Purkinje cell (primary cell): ENCODE results near the gene NEURL2. TPM values are rescaled to one million over a fixed set of nuclear protein-coding genes. Genes with fewer than 3 reads are reported as not detected.

Experiments
- polyA plus RNA-seq: library from polyadenylated mRNA; unstranded; fragments of >200 nt; fragmentation: Nextera tagmentation; gene quantifications from 2 replicates; pipeline ENCODE4 v1.2.1, GENCODE V29; 2014

The NEURL2 gene, protein sequence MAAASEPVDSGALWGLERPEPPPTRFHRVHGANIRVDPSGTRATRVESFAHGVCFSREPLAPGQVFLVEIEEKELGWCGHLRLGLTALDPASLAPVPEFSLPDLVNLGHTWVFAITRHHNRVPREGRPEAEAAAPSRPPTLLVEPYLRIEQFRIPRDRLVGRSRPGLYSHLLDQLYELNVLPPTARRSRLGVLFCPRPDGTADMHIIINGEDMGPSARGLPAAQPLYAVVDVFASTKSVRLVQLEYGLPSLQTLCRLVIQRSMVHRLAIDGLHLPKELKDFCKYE
- polyA plus RNA-seq, result 0.50 TPM in 1 of 2 replicates, not detected in the other

DNA sequence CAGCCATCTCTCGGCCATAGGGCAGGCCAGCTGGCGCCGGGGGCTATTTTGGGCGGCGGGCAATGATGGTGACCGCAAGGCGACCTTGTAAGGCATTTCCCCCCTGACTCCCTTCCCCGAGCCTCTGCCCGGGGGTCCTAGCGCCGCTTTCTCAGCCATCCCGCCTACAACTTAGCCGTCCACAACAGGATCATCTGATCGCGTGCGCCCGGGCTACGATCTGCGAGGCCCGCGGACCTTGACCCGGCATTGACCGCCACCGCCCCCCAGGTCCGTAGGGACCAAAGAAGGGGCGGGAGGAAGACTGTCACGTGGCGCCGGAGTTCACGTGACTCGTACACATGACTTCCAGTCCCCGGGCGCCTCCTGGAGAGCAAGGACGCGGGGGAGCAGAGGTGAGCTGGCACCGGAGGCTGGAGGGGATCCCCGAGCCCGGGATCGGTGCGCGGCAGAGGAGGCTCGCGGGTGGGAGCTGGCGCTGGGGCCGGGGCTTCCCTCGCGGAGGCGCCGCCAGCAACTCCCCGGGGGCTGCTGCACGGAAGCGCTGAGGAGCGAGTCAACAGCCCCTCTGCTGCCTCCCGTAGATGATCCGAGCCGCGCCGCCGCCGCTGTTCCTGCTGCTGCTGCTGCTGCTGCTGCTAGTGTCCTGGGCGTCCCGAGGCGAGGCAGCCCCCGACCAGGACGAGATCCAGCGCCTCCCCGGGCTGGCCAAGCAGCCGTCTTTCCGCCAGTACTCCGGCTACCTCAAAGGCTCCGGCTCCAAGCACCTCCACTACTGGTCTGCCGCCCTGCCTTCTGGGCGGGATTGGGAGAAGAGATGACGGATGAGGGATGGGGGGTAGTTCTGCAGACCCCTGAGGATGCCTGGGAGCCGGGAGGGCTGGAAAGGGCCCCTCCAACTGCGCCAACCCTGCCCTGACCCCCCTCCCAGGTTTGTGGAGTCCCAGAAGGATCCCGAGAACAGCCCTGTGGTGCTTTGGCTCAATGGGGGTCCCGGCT lies at the start of gene NEURL2, which contains the start of gene CTSA:
NEURL2 (minus strand) TSS at position 224 of the 999 bp plus-strand sequence; CDS start at position 7, 217 bp downstream.
CTSA (plus strand) TSS at position 351 of the 999 bp plus-strand sequence; CDS start at position 585, 234 bp downstream.

DNA sequence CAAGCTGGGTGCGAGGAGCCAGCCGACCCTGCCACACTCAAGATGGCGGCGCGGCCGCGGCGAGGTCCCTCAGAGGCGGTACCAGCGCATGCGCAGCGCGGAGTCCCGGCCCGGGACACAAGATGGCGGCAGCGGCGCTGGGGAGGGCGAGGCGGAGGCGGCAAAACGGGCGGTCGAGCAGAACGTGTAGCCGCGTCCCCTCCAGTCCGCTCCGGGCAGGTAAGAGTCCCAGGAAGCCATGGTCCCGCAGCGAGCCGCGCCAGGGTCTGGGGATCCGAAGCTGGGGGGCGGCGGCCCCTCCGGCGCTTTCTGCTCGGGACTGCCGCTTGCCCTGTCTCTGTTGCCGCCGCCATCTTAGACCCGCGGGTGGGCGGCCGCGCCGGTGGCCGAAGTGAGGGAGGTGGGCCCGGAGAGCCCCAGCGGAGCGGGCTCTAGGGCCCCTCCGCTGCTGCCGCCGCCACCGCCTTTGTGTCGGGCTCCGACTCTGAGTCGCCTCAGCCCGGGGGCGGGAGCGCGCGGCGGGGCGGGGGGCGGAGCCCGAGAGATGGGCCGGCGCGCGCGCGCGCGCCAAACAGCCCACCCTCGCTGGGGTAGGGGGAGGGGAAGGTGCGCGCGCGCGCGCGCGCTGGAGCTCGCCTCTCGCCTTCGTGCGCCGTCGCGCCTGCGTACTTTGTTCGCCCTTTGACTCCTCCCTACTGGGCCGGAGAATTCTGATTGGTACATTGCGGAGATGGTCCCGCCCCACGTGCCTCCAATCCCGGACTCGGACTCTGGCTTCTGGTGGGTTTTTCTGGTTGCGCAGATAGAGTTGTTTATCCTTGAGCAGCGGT lies 43.8 kb upstream of the NEURL2 start, which contains the start of gene PCIF1:
PCIF1 (plus strand) TSS at position 98 of the 830 bp plus-strand sequence. CDS start 4,317 bp downstream, outside the sequence.

DNA sequence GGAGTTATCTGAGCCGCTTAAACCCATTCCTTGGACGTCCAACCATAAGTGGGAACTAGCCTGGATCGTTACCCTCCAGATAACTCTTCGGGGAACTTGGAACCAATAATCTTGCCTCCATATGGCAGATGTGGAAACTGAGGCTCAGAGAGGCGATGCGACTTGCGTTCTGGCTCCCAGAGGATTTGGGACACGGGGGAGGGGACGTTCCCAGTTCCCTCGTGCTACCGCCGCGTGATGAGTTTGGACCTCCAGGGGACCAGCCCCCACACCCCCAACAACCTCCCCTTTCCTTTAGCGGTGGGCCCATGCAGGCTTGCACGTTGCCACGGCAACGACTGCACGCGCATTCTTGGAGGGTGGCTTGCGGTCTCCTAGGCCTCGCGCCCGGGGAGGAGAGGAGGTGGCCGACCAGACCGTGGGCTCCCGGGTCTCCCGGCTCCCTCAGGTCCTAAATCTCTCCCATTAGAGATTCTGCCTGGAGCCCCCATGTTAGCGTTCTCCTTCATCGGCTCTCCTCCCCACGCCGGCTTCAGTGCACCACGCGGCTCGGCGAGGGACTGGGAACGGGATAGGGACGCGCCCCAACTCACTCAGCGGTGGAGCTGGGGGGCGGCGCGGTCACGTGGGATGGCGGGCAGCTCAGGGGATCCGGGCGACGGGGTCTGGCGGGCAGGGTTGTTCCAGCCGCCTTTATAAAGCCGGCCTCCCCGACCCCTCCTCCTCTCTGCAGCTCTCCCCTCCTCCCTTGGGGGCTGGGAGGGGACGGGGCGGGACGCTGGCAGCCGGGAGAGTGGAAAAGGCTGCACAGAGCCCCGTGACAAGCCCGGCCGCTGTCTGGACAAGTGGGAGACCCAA lies 20.7 kb upstream of the NEURL2 start, which contains the start of gene PLTP:
PLTP (minus strand) TSS at position 670 of the 858 bp plus-strand sequence. CDS start 703 bp downstream, outside the sequence.

DNA sequence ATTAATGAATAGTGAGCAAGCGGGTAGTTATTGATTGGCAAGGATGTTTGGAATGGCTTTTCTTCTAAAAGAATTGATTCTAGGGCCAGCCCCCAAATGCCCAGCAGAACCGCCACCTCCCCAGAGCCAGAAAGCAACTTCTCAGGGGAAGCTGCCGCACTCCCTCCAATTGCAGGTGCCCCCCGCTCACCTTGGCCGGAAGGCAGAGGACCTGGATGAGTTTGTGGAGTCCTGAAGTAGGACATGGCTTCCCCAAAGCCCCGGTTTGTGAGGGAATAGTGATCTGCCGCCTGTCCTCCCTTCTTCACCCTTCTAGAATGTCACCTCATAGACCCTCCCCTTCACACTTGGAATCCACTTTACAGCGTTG lies 3.7 kb downstream of the NEURL2 start, which contains the start of gene SPATA25:
SPATA25 (minus strand) TSS at position 277 of the 370 bp plus-strand sequence; CDS start at position 245, 32 bp downstream.

DNA sequence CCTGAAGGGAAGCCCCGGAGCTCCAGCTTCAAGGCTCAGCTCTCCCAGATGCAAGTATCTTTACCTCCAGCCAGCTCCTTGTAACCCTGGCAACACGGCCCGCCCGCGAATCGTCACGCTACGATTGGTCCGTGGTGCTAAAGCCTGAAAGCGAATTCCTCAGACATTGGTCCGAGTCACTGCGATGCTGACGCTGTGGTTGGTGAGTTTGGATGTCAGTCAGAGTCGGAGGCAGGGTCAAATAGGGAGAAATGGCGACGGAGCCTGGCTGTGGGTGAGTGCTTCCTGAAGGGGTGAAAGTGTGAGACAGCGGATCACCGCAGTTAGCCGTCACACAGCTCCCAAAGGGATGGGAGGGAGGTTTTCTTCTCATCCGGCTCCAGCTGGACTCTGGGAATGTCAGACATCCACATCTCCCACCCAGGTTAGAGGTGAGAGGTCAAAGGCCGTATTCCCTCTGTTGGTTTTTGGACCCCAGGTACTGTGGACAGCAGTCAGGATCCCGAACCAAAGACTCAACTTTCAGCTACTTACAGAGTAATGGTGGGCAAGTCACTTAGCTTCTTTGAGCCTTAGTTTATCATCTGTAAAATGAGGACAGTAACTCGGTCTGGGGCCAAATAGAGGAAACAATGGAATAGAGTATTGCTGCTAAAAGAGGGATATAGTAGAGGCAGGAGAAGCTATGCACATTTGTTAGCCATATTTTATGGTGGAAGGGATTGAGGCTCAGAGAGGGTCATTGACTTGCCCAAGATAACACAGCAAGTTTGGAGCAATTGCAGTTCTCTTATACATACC lies 9.8 kb downstream of the NEURL2 start, which contains the start of gene ZSWIM1:
ZSWIM1 (plus strand) TSS at position 240 of the 801 bp plus-strand sequence. CDS start 1,366 bp downstream, outside the sequence.

DNA sequence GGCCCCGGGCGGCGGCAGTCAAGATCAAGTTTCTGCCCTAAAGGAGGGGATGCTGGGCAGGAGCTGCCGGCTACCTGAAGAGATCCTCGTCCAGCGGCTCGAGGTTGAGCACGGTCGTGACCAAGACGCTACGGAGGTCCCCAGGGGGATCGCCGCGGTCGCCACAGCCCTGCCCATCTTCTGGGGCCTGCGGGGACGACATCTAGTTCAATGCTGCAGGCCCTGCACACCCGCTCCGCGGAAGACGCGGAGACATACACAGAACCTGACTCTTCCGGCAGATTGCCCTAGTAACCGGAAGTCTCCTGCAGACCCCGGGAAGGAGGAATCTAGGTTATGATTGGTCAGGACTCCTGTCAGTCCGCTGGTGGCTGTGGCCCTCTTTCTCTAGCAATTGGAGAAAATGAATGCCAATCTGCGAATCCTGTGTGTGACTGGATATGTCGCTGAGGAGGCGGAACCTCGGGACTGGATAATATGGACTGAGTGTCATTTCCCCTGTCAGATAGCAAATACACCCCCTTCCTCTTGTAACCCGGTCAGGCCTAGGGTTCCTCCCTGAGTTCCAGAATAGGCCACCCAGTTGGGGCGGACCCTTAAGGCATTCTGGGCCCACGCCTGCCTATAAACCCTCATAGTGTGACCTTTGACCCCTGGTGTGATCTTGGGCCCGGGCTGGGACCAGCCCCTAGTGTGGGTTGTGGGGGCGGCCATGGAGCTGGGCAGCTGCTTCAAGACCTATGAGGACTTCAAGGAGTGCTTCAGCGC lies 33.7 kb downstream of the NEURL2 start, which contains the start of the genes ACOT8 and ZSWIM3:
ACOT8 (minus strand) TSS at position 279 of the 768 bp plus-strand sequence; CDS start at position 202, 77 bp downstream.
ZSWIM3 (plus strand) TSS at position 501 of the 768 bp plus-strand sequence; CDS start at position 713, 212 bp downstream.

Other genes with a start within 250 kb of the NEURL2 start
- not detected in 2 replicates for gene WFDC11, start 221.0 kb downstream of the NEURL2 start, polyA plus RNA-seq
- gene WFDC13, start 189.2 kb downstream of the NEURL2 start, polyA plus RNA-seq, result not detected in 2 replicates
- not detected in 2 replicates for gene WFDC10B, start 186.2 kb downstream of the NEURL2 start, polyA plus RNA-seq
- not detected in 2 replicates for gene SPINT4, start 168.9 kb downstream of the NEURL2 start, polyA plus RNA-seq
- gene WFDC3, start 99.3 kb downstream of the NEURL2 start, polyA plus RNA-seq, result 3.9 and 7.5 TPM in 2 replicates
- 13.8 and 27.6 TPM in 2 replicates for gene DNTTIP1, start 99.3 kb downstream of the NEURL2 start, polyA plus RNA-seq
- not detected in 2 replicates for gene UBE2C, start 78.6 kb downstream of the NEURL2 start, polyA plus RNA-seq
- gene TNNC2, start 63.9 kb downstream of the NEURL2 start, polyA plus RNA-seq, result 3.8 TPM in 1 of 2 replicates, not detected in the other
- 2.8 and 3.2 TPM in 2 replicates for gene SNX21, start 57.4 kb downstream of the NEURL2 start, polyA plus RNA-seq
- gene ACOT8, start 33.8 kb downstream of the NEURL2 start, polyA plus RNA-seq, result 22.9 and 23.8 TPM in 2 replicates
- gene ZSWIM3, start 33.6 kb downstream of the NEURL2 start, polyA plus RNA-seq, result 0.11 and 0.56 TPM in 2 replicates
- gene ZSWIM1, start 10.0 kb downstream of the NEURL2 start, polyA plus RNA-seq, result 1.1 and 2.1 TPM in 2 replicates
- gene SPATA25, start 3.6 kb downstream of the NEURL2 start, polyA plus RNA-seq, result not detected in 2 replicates
- 44.1 and 45.1 TPM in 2 replicates for gene CTSA, start 127 bp upstream of the NEURL2 start, polyA plus RNA-seq
- gene PLTP, start 20.9 kb upstream of the NEURL2 start, polyA plus RNA-seq, result 22.6 and 37.3 TPM in 2 replicates
- gene PCIF1, start 43.5 kb upstream of the NEURL2 start, polyA plus RNA-seq, result 5.7 and 8.0 TPM in 2 replicates
- 1.6 and 2.7 TPM in 2 replicates for gene ZNF335, start 81.0 kb upstream of the NEURL2 start, polyA plus RNA-seq
- gene MMP9, start 117.7 kb upstream of the NEURL2 start, polyA plus RNA-seq, result not detected in 2 replicates
- 332 and 498 TPM in 2 replicates for gene SLC12A5, start 138.0 kb upstream of the NEURL2 start, polyA plus RNA-seq
- 2.1 and 2.8 TPM in 2 replicates for gene NCOA5, start 198.8 kb upstream of the NEURL2 start, polyA plus RNA-seq
- 0.47 and 1.5 TPM in 2 replicates for gene CD40, start 227.1 kb upstream of the NEURL2 start, polyA plus RNA-seq